Measurements from ENCODE around the gene ACTL10. TPM values are rescaled to one million over a fixed set of nuclear protein-coding genes. Genes with fewer than 3 reads are reported as not detected.

The ACTL10 gene
- total and polyA plus RNA-seq, 2 of the 13 experiments (the other 11 are each of a cell fraction or from before 2014, with no cell fraction given), result not detected

DNA sequence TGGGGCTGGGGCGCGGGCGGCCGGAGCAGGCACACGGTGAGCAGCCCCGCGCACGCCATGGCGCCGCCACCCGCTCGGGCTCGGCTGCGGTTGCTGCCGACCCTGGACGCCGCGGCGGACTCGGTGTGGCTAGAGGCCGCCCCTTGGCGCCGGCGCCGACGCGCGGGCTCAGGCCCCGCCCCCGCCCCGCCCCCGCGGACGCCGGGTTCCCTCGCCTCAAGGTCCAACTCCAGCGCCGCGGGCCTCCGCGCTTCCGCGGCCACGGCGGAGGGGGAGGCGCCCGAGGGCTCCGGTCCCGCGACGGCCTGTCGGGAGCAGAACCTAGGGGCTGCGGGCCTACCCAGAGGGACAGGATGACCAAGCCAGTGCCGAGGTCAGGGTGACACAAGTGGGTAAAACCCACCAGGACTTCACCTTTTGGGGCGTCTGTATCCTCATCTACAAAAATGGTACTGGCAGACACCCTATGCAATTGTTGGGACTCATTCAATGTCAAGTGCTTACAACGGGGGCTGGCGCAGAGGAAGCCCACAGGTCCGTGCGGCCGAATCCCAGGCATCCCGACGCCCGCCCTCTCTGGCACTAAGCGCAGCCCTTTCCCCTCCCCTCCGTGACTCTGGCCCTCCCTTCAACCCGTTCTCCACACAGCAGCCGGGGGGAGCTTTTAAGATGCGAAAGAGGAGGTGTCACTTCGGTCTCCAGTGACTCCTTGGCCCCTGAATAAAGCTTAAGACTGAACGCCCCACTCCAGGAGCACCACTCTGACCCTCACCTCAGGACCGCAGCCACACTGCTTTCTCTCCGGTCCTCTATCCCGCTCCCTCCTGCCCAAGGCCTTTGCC lies 7.8 kb downstream of the ACTL10 start, which contains the start of gene NECAB3 (continued):
- TF ChIP-seq PHF21A (CRISPR knock-in tag; IDR thresholded peaks at IDR 0.05) (peak; percentile 70), SIX1 (CRISPR knock-in tag; IDR thresholded peaks at IDR 0.05; ENCODE audit: borderline replicate concordance) (0 out of 2 replicates have a peak, but pooled peaks have one; percentile 18), NR2F6 (IDR thresholded peaks at IDR 0.05) (no peak; the same call in 1 of the 2 replicates), NR2F6 (CRISPR knock-in tag; IDR thresholded peaks at IDR 0.05) (peak; percentile 12; the same call in 1 of the 2 replicates), ZNF263 (CRISPR knock-in tag; IDR thresholded peaks at IDR 0.05) (peak; percentile 6), SOX5 (CRISPR knock-in tag; IDR thresholded peaks at IDR 0.05; ENCODE audit: borderline replicate concordance) (no peak; the same call in 1 of the 2 replicates), U2AF1 (optimal IDR thresholded peaks at IDR 0.05; ENCODE audit: low read depth, low read length) (no peak), RBM22 (optimal IDR thresholded peaks at IDR 0.05; ENCODE audit: low read length) (peak; percentile 55), ZNF605 (CRISPR knock-in tag; IDR thresholded peaks at IDR 0.05) (peak; percentile 63; the same call in 1 of the 2 replicates), ZBTB1 (CRISPR knock-in tag; IDR thresholded peaks at IDR 0.05; ENCODE audit: borderline replicate concordance) (peak; percentile 61; the same call in 1 of the 2 replicates), ZNF546 (CRISPR knock-in tag; conservative IDR thresholded peaks at IDR 0.05) (no peak), ZNF383 (CRISPR knock-in tag; IDR thresholded peaks at IDR 0.05; ENCODE audit: borderline replicate concordance) (peak; percentile 89; the same call in 1 of the 2 replicates), STAG1 (CRISPR knock-in tag; IDR thresholded peaks at IDR 0.05) (peak; percentile 16), PCBP2 (optimal IDR thresholded peaks at IDR 0.05; ENCODE audit: low read depth, low read length, poor library complexity, severe bottlenecking) (no peak), ZNF205 (CRISPR knock-in tag; IDR thresholded peaks at IDR 0.05) (peak; percentile 24; the same call in 1 of the 2 replicates)
- TF ChIP-seq, protein P1, sequence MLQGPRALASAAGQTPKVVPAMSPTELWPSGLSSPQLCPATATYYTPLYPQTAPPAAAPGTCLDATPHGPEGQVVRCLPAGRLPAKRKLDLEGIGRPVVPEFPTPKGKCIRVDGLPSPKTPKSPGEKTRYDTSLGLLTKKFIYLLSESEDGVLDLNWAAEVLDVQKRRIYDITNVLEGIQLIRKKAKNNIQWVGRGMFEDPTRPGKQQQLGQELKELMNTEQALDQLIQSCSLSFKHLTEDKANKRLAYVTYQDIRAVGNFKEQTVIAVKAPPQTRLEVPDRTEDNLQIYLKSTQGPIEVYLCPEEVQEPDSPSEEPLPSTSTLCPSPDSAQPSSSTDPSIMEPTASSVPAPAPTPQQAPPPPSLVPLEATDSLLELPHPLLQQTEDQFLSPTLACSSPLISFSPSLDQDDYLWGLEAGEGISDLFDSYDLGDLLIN (CRISPR knock-in tag; IDR thresholded peaks at IDR 0.05; ENCODE audit: borderline replicate concordance), result peak; percentile 70
- TF ChIP-seq, protein P2, sequence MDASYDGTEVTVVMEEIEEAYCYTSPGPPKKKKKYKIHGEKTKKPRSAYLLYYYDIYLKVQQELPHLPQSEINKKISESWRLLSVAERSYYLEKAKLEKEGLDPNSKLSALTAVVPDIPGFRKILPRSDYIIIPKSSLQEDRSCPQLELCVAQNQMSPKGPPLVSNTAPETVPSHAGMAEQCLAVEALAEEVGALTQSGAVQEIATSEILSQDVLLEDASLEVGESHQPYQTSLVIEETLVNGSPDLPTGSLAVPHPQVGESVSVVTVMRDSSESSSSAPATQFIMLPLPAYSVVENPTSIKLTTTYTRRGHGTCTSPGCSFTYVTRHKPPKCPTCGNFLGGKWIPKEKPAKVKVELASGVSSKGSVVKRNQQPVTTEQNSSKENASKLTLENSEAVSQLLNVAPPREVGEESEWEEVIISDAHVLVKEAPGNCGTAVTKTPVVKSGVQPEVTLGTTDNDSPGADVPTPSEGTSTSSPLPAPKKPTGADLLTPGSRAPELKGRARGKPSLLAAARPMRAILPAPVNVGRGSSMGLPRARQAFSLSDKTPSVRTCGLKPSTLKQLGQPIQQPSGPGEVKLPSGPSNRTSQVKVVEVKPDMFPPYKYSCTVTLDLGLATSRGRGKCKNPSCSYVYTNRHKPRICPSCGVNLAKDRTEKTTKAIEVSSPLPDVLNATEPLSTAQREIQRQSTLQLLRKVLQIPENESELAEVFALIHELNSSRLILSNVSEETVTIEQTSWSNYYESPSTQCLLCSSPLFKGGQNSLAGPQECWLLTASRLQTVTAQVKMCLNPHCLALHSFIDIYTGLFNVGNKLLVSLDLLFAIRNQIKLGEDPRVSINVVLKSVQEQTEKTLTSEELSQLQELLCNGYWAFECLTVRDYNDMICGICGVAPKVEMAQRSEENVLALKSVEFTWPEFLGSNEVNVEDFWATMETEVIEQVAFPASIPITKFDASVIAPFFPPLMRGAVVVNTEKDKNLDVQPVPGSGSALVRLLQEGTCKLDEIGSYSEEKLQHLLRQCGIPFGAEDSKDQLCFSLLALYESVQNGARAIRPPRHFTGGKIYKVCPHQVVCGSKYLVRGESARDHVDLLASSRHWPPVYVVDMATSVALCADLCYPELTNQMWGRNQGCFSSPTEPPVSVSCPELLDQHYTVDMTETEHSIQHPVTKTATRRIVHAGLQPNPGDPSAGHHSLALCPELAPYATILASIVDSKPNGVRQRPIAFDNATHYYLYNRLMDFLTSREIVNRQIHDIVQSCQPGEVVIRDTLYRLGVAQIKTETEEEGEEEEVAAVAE (CRISPR knock-in tag; IDR thresholded peaks at IDR 0.05; ENCODE audit: borderline replicate concordance), result peak; percentile 27; the same call in 1 of the 2 replicates
- TF ChIP-seq, protein P3, sequence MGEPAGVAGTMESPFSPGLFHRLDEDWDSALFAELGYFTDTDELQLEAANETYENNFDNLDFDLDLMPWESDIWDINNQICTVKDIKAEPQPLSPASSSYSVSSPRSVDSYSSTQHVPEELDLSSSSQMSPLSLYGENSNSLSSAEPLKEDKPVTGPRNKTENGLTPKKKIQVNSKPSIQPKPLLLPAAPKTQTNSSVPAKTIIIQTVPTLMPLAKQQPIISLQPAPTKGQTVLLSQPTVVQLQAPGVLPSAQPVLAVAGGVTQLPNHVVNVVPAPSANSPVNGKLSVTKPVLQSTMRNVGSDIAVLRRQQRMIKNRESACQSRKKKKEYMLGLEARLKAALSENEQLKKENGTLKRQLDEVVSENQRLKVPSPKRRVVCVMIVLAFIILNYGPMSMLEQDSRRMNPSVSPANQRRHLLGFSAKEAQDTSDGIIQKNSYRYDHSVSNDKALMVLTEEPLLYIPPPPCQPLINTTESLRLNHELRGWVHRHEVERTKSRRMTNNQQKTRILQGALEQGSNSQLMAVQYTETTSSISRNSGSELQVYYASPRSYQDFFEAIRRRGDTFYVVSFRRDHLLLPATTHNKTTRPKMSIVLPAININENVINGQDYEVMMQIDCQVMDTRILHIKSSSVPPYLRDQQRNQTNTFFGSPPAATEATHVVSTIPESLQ (CRISPR knock-in tag; conservative IDR thresholded peaks at IDR 0.05), result peak; percentile 37; the same call in 1 of the 2 replicates
